Measurements from ENCODE around the gene CCNB2.

DNA sequence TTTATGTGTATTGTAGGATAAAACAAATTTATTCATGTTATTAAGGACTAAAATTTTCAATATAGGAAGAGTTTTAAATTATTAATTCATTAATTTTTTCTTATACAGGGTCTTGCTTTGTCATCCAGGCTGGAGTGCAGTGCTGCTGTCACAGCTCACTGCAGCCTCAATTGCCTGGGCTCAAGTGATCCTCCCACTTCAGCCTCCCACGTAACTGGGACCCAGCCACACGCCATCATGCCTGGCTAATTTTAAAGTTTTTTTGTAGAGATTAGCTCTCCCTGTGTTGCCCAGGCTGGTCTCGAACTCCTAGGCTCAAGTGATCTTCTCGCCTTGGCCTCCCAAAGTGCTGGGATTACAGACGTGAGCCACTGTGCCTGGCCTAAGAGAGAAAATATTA is 14.7 kb downstream of the CCNB2 start:
- TF ChIP-seq CTCF (IDR thresholded peaks at IDR 0.05; ENCODE audit: control extremely low read depth in 1 of 3, insufficient read depth in 1 of 3, low read depth in 1 of 3, low read length in 3 of 3) = no peak
- no peak for TF ChIP-seq POLR2A (IDR thresholded peaks at IDR 0.05; ENCODE audit: control extremely low read depth in 1 of 2, low read depth in 2 of 2, low read length in 2 of 2)
- no peak for TF ChIP-seq SP1 (IDR thresholded peaks at IDR 0.05; ENCODE audit: low read depth, low read length)
- TF ChIP-seq CEBPB (IDR thresholded peaks at IDR 0.05; ENCODE audit: low read depth, low read length) = no peak
- TF ChIP-seq, protein P1, sequence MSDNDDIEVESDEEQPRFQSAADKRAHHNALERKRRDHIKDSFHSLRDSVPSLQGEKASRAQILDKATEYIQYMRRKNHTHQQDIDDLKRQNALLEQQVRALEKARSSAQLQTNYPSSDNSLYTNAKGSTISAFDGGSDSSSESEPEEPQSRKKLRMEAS (IDR thresholded peaks at IDR 0.05) = no peak
- TF ChIP-seq RAD21 (IDR thresholded peaks at IDR 0.05 in 1 of 2, conservative IDR thresholded peaks at IDR 0.05 in 1 of 2; ENCODE audit: low read depth in 2 of 2, low read length in 2 of 2) = no peak
- no peak for TF ChIP-seq SUZ12 (IDR thresholded peaks at IDR 0.05; ENCODE audit: low read length)
